A549 treated with dexamethasone at 1 μM for 4 hours (cell line): ENCODE data around the gene FHDC1. TPM values are rescaled to one million over a fixed set of nuclear protein-coding genes. Genes with fewer than 3 reads are reported as not detected.

Experiments
- total RNA-seq: library from RNA; stranded (reverse); fragments of 200-300 nt; extraction: Qiagen RNA extraction; gene quantifications from 5 replicates; pipeline ENCODE4 v1.2.3, GENCODE V29; 2022

FHDC1 gene, protein sequence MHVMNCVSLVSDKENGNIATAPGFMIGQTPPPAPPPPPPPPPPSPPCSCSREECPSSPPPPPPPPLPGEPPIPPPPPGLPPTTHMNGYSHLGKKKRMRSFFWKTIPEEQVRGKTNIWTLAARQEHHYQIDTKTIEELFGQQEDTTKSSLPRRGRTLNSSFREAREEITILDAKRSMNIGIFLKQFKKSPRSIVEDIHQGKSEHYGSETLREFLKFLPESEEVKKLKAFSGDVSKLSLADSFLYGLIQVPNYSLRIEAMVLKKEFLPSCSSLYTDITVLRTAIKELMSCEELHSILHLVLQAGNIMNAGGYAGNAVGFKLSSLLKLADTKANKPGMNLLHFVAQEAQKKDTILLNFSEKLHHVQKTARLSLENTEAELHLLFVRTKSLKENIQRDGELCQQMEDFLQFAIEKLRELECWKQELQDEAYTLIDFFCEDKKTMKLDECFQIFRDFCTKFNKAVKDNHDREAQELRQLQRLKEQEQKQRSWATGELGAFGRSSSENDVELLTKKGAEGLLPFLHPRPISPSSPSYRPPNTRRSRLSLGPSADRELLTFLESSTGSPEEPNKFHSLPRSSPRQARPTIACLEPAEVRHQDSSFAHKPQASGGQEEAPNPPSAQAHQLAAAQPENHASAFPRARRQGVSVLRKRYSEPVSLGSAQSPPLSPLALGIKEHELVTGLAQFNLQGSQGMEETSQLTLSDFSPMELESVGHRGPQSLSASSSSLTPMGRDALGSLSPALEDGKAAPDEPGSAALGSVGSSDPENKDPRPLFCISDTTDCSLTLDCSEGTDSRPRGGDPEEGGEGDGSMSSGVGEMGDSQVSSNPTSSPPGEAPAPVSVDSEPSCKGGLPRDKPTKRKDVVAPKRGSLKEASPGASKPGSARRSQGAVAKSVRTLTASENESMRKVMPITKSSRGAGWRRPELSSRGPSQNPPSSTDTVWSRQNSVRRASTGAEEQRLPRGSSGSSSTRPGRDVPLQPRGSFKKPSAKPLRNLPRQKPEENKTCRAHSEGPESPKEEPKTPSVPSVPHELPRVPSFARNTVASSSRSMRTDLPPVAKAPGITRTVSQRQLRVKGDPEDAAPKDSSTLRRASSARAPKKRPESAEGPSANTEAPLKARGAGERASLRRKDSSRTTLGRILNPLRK
- total RNA-seq = 0.78 to 1.1 TPM (median 0.97 TPM) in 5 replicates

DNA sequence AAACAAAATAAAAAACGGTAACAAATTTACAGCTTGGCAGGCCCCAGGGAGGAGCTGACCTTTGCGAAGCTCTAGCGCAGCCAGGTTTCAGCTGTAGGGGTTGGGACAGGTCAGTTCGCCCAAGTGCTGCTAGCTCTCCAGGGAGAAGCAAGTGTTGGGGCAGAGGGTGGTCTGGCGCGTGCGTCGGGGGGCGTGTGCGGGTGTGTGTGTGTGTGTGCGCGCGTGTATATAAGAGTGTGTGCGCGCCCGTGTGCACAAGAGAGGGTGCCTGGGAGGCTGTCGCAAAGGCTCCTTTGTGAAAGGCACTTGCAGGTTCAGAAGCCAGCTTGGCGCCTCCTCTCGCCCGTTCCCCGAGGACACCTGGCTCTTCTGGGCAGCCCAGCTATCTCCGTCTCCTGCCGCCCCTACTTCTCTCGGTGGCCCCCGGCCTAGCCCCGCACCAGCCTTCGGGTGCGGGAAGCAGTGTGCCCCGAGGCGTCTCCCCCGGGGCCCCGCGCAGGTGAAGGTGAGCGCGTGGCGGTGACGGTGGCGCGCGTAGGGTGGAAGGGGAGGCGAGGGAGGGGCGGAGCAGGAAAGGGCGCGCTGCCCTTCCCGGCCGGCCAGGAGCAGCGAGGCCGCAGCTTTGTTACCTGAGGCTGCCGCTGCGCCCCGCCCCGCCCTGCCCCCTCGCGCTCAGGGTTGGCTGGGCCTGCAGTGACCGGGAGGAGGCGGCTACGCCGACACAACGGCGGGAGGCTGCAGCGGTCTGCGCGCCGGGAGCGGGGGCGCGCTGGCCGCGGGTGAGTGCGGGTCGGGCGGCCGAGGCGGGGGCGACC is at the start of gene FHDC1:
TSS of gene FHDC1 (plus strand) at position 693 of the 815 bp plus-strand sequence. CDS start 6,735 bp downstream, outside the sequence.

Other genes starting within 250 kb of the FHDC1 start
- 0.09 to 0.21 TPM (median 0.16 TPM) in 5 replicates for gene TIGD4, start 156.6 kb upstream of the FHDC1 start, total RNA-seq
- 13.7 to 17.7 TPM (median 15.8 TPM) in 5 replicates for gene ARFIP1, start 156.4 kb upstream of the FHDC1 start, total RNA-seq